ENCODE measurements around the gene RABGAP1L.

RABGAP1L gene

GRCh38 chr1:174206148-174206836 is 47.0 kb downstream of the RABGAP1L start:
- Histone ChIP-seq H3K27me3 (replicated peaks; ENCODE audit: control insufficient read depth, insufficient read depth, low read length) (no peaks in the 10 kb centered on the region), H3K4me3 (replicated peaks; ENCODE audit: low read depth, low read length) (peak overlapping the region; percentile 59), H3K36me3 (ENCODE audit: control insufficient read depth, insufficient read depth, low read length) (peaks cover 2% of the 10 kb centered on the region; the same call in 1 of the 2 replicates)
- TF ChIP-seq CTCF (IDR thresholded peaks at IDR 0.05; ENCODE audit: insufficient read depth, low read length, poor library complexity, severe bottlenecking): no peak
- peak; percentile 54 for DNase-seq (ENCODE audit: extremely low read depth, insufficient read length)

- peak; percentile 70 for DNase-seq (ENCODE audit: extremely low read depth, insufficient read length)
- Histone ChIP-seq H3K36me3 (ENCODE audit: control insufficient read depth, insufficient read depth, low read length) (peaks cover 2% of the 10 kb centered on the region; the same call in 1 of the 2 replicates), H3K4me3 (replicated peaks; ENCODE audit: low read depth, low read length) (no peak overlapping the region), H3K27me3 (replicated peaks; ENCODE audit: control insufficient read depth, insufficient read depth, low read length) (no peaks in the 10 kb centered on the region)
- no peak for TF ChIP-seq CTCF (IDR thresholded peaks at IDR 0.05; ENCODE audit: insufficient read depth, low read length, poor library complexity, severe bottlenecking)
Observed at GRCh38 chr1:174209347-174210187, 50.2 kb downstream of the RABGAP1L start.

GRCh38 chr1:174211486-174211885 is 52.2 kb downstream of the RABGAP1L start:
- no peak for TF ChIP-seq CTCF (IDR thresholded peaks at IDR 0.05; ENCODE audit: insufficient read depth, low read length, poor library complexity, severe bottlenecking)
- Histone ChIP-seq H3K36me3 (ENCODE audit: control insufficient read depth, insufficient read depth, low read length) (peaks cover 2% of the 10 kb centered on the region; the same call in 1 of the 2 replicates), H3K4me3 (replicated peaks; ENCODE audit: low read depth, low read length) (no peak overlapping the region), H3K27me3 (replicated peaks; ENCODE audit: control insufficient read depth, insufficient read depth, low read length) (no peaks in the 10 kb centered on the region)
- DNase-seq (ENCODE audit: extremely low read depth, insufficient read length): no peak

- H3K27me3 ChIP-seq (replicated peaks; ENCODE audit: control insufficient read depth, insufficient read depth, low read length): no peaks in the 10 kb centered on the region
- H3K36me3 ChIP-seq (ENCODE audit: control insufficient read depth, insufficient read depth, low read length): no peaks in the 10 kb centered on the region
- no peak for DNase-seq (ENCODE audit: extremely low read depth, insufficient read length)
- no peak for TF ChIP-seq CTCF (IDR thresholded peaks at IDR 0.05; ENCODE audit: insufficient read depth, low read length, poor library complexity, severe bottlenecking)
- no peak overlapping the region for H3K4me3 ChIP-seq (replicated peaks; ENCODE audit: low read depth, low read length)
Observed at GRCh38 chr1:174215766-174216165, 56.4 kb downstream of the RABGAP1L start.

- Histone ChIP-seq H3K4me3 (replicated peaks; ENCODE audit: low read depth, low read length) (no peak overlapping the region), H3K27me3 (replicated peaks; ENCODE audit: control insufficient read depth, insufficient read depth, low read length) (no peaks in the 10 kb centered on the region), H3K36me3 (ENCODE audit: control insufficient read depth, insufficient read depth, low read length) (no peaks in the 10 kb centered on the region)
- no peak for DNase-seq (ENCODE audit: extremely low read depth, insufficient read length)
- TF ChIP-seq CTCF (IDR thresholded peaks at IDR 0.05; ENCODE audit: insufficient read depth, low read length, poor library complexity, severe bottlenecking): no peak
Observed at GRCh38 chr1:174217248-174217647, 57.9 kb downstream of the RABGAP1L start.

All from GM06990 (cell line).